HG02623 (cell line): Measurements from ENCODE around the gene RHCG.

Source experiments
- ATAC-seq: cut with Tn5 transposase; IDR thresholded peaks from one replicate; pipeline ENCODE4 v1.9.1; 2021; ENCODE audit warnings: moderate library complexity; ENCODE audit not compliant: unreplicated experiment

Gene RHCG

DNA sequence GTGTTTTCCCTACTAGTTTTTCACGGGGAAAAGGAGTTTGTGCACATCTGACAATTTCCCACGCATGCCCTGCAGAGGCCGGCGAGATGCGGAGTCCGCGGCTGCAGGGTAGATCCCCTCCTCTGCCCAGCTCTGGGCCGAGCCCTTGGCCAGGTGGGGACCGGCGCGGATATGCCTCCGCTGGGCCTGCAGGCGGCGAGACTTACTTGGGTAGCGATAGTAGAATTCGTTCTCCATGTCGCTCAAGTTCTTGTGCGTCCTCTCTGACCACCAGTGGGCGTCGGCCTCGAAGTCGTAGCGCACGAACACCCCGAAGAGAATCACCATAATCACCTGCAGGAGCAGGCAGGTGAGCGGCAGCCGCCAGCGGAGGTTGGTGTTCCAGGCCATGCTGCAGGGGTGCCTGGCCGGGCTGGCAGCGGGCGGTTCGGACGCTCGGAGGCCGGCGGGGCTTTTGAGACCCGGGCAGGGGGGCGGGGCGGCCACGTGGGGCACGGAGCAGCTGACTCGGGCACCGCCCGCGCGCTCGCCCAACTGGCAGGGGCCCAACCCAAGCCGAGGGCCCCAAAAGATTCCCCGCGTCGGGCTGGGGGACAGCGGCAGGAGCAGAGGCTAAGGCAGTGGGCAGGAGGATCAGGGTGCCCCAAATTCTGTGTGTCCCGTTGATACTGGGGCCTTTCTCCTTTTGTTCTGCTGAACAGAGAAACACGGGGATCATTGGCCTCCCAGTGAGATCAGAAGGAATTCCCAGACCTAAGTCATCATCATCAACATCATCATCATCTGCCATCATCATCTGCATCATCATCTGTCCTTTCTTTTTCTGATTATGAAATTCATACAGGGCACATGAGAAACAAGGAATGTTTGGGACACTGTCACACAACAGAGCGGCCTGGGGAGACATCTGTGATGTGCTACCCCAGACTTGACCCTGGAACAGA lies at the start of gene RHCG:
Gene RHCG (minus strand): TSS at position 429 of the 944 bp plus-strand sequence. CDS start 39 bp downstream, at position 390.
- ATAC-seq: no peak

GRCh38 chr15:89543389-89543788 lies 47.0 kb upstream of the RHCG start:
- ATAC-seq: no peak

- ATAC-seq: no peak
These were observed 46.0 kb upstream of the RHCG start for GRCh38 chr15:89542369-89542768.

DNA sequence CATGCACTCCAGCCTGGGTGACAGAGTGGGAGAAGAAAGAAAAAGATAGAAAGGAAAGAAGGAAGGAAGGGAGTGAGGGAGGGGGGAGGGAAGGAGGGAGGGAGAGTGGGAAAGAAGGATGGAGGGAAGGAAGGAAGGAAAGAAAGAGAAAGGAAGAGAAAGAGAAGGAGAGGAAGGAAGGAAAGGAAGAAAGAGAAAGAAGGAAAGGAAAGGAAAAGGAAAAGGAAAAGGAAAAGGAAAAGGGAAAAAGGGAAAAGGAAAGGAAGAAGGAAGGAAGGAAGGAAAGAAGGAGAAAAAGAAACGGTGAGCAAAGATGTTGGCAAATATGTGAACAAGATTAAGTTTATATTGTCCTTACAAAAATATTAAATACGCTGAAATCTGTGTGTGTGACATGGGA lies 42.6 kb upstream of the RHCG start:
- ATAC-seq: no peak

DNA sequence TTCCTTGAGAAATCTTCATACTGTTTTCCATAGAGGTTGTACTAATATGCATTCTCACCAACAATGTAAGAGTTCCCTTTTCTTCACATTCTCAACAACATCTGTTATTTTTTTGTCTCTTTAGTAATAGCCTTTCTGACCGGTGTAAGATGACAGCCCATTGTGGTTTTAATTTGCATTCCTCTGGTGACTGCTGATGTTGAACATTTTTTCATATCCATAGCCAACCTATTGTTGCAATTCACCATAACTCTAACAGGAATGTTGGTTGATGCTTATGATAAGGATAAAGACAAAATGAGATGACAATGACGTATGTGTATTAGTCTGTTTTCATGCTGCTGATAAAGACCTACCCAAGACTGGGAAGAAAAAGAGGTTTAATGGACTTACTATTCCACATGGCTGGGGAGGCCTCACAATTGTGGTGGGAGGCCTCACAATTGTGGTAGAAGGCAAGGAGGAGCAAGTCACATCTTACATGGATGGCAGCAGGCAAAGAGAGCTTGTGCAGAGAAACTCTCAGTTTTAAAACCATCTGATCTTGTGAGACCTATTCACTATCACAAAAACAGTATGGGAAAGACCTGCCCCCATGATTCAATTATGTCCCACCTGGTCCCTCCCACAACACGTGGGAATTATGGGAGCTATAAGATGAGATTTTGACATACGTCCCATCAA lies 37.6 kb upstream of the RHCG start:
- ATAC-seq: no peak

DNA sequence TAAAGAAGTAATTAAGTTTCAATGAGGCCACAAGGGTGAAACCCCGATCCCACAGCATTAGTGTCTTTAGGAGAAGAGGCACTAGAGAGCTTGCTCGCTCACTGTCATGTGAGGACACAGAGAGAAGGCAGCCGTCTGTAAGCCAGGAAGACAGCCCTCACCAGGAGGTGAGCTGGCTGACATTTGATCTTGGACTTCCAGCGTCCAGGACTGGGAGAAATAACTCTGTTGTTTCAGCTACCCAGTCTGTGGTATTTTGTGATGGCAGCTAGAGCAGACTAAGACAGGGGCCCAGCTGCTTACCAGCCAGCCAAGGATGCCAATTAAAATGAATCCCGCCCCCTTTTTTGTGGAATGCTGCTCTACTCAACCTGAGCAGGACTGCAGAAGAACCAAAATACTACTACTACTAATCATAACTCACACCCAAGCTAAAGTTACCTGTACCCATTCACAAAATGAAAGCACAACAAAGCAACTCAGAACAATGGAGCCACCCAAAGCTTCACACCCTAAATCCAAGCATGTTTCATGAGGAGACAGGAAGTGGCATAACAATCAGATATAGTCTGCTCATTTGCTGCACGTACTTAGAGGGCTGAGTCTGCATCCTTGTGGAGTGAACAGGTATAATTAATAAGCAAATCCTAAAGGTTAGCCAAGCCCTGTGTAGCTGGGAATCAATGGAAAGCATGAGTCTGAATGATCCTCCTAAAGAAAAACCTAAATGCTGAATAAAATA lies 35.6 kb upstream of the RHCG start:
- no peak for ATAC-seq

DNA sequence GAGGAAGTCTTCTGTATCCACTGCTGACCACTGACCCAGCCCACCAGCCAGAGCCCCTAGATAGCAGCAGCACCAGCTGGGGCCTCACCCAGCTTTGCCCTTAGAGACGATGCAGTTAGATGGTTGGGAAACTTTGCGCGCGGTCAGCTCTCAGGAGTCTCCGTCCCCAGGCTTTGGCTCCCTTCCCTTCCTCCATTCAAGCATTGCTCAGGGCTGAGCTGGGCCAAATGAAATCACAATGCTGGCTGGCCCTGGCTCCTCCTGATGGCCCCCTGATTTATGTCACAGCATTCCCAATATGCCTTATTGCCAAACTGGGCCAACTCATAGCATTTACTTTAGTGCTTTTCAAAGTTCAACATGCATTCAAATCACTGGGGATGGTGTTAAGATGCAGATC lies 34.6 kb upstream of the RHCG start:
- no peak for ATAC-seq

GRCh38 chr15:89528757-89529352 lies 32.5 kb upstream of the RHCG start:
- no peak for ATAC-seq

DNA sequence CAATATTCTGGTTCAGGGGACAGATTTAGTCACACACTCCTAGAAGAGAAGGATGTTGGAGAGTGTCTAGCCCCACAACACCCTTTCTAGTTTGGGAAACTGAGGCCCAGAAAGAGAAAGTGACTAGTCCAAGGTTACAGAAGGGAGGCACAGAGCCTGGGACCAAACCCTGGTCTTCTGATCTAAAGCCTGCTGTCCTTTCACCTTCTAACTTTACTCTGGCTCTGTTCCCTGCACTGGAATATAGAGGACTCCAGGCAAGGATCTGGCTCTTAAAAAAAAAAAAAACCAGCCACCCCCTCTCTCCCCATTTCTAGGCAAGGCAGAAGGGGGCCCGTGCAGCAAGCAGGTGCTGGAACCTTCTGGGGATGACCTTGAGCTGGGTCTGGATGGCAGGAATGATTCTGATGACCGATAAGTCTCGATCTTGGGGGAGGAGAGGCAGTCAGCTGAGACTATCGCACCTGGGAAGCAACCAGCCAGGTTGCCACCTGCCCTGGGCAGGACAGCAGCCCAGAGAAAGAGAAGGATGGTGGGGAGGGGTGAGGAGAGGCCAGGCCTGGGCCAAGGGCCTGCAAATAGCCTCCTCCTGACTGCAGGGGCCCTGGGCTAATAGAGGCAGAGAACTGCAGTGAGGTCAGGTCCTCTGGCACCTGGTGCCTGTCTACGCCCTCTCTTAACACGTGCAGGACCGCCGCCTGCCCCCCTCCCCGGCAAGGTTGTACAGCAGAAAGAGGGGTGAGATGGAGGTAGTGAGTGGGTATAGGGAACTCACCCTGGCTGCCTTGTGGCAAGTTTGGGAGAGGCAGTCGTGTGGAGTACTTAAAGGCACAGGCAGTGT lies 30.4 kb upstream of the RHCG start:
- ATAC-seq: no peak

GRCh38 chr15:89526181-89526580 lies 29.8 kb upstream of the RHCG start:
- ATAC-seq: no peak

DNA sequence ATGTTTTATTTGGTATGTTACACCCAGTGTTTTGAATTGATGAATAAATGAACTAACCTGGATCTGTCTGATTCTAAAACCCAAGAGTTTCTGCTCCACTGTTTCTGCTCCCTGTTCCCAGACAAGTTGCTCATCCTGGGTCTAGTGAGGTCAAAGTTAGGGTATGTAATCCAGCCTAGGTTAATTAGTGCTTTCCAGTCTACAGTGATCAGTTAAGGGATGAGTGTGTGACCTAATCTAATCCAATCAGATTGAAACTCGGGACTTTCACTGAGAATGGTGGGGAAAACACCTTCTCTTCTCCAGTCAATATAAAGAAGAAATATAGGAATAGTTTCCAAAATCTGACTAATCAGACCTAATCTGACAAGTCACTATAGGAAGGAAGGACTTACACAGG lies 27.8 kb upstream of the RHCG start:
- ATAC-seq: no peak

DNA sequence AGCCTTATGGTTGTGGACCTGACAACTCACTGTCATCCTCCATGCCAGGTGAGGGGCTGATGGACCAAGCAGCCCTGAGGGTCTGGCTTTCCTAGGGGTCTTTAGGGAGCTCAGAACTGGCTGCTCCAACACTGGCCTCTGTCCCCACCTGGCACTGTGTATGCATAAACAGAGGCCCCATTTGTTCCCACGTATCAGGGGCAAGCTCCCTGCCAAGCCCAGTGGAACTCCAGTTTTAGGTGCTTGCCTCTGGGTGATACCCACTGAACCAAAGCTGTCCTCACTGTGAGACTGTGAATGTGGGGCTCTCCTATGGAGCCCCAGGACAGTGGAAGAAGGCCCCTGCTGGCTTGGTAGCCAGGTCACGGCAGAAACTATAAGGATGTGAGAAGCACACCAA lies 26.7 kb upstream of the RHCG start:
- ATAC-seq: no peak

- no peak for ATAC-seq
These were observed 25.2 kb upstream of the RHCG start for GRCh38 chr15:89521605-89522004.

DNA sequence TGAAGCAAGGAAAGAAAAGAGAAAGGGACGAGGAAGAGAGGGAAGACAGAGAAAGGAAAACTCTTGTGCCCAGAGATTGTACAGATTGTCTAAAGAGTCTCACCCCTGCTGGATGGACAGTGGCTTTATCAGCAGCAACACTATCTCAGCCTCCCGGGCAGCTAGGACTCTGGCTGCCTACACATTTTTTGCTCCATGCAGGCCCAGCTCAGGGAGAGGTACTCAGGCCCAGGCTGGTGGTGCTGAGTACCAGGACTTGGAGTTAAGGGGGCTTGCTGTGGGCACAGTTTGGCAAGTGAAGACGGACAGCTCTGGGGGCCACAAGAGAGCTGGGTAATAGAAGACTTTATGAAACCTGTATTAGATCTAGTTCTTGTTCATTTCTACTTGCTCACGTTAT lies 19.1 kb upstream of the RHCG start:
- ATAC-seq: no peak

DNA sequence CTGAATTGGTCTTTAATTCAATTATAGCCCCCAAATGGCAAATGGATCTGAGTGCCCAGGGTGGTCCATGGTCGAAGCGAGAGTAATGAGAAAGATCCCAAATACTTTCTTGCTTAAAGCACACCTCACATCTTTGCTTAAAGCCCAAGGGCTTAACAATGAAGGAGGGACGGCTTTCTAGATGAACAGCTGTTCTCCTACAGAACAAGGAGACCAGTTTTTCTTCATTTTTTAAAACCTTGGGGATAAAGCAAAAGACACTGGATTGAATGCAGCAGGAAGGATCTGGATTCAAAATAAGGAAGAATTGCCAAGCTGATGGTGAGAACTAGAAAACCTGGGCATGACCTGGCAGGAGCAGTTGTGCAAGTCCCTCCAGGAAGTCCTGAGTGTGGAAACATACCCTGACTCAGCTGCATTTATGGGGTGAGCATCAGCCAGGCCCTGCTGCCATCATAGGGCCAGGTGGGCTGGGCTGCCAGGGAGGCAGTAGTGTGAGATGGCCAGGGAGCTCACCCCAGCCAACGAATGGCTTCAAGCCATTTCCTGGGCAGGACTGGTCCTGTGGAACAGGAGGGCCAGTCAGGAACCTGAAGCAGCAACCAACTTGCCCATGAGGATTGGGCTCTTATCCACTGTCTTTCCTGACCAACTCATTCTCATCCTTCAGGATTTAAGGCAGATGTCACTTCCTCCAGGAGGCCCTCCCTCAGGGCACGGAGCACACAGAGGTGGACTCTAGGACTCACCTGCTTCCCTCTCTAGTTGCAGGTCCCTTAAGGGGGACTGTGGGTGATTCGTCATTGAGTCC lies 18.4 kb upstream of the RHCG start:
- ATAC-seq: no peak

- no peak for ATAC-seq
These were observed 17.8 kb upstream of the RHCG start for GRCh38 chr15:89514186-89514585.

- no peak for ATAC-seq
These were observed 16.9 kb upstream of the RHCG start for GRCh38 chr15:89513284-89513683.

DNA sequence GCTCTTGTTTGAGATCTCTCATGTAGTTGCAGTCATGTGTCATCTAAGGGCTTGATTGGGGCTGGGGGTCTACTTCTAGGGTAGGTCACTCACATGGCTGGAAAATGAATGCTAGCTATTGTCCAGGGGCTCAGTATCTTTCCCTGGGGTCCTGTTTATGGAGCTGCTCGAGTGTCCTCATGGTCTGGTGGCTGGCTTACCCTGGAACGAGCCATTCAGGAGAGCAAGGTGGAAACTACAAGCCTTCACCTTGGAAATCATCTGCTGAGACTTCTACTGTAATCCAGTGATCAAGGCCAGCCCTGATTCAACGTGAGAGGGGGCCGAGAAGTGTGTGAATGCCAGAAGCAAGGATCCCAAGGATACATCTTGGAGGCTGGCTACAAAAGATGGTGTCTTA lies 16.2 kb upstream of the RHCG start:
- ATAC-seq: no peak

GRCh38 chr15:89506026-89506686 lies 9.8 kb upstream of the RHCG start:
- ATAC-seq: no peak
